GM06990 (cell line): ENCODE results near the gene GABRA5.
"Not testable (repeated sequence)": the region's sequence is repeated elsewhere in the genome, so short reads cannot be mapped to it uniquely, and the experiment has no call there.

Source experiments
- DNase-seq: peaks from one replicate; pipeline ENCODE4 v3.0.0-alpha.2; 2011; ENCODE audit not compliant: insufficient read length; ENCODE audit errors: extremely low read depth
- H3K27me3 ChIP-seq: replicated peaks from 2 replicates; pipeline ENCODE4 v1.6.0; 2011; ENCODE audit warnings: low read length; ENCODE audit not compliant: control insufficient read depth, insufficient read depth
- H3K36me3 ChIP-seq: 2 replicates; pipeline ENCODE4 v1.5.1; 2011; ENCODE audit warnings: low read length; ENCODE audit not compliant: control insufficient read depth, insufficient read depth
- H3K4me3 ChIP-seq: replicated peaks from 2 replicates; pipeline ENCODE4 v1.5.1; 2011; ENCODE audit warnings: low read depth, mild to moderate bottlenecking, control low read depth, low read length
- TF ChIP-seq, protein P1 (sequence below): IDR thresholded peaks from 2 replicates; pipeline ENCODE4 v1.5.1; 2011; ENCODE audit warnings: low read length, control low read depth, mild to moderate bottlenecking, inconsistent platforms; ENCODE audit not compliant: insufficient read depth, poor library complexity, severe bottlenecking

The GABRA5 gene

DNA sequence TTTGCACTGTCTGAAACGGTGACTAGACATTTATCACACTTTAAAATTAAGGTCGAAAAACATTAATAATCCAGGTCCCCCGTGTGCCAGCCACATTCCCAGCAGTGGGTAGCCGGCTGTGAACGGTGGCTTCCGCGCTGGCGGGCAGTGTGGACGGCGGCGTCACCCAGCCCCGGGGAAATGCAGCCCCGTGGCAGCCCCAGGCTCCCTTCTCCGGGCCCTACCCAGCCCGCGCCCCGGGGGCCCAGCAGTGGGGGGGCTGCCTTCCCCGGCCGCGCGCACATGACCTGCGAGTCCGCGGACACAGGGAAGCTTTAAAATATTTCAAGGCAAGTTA, 25.3 kb downstream of the GABRA5 start:
- DNase-seq = no peak
- Histone ChIP-seq H3K4me3 (no peak overlapping the region), H3K36me3 (no peaks in the 10 kb centered on the region), H3K27me3 (no peaks in the 10 kb centered on the region)
- TF ChIP-seq, protein P1, sequence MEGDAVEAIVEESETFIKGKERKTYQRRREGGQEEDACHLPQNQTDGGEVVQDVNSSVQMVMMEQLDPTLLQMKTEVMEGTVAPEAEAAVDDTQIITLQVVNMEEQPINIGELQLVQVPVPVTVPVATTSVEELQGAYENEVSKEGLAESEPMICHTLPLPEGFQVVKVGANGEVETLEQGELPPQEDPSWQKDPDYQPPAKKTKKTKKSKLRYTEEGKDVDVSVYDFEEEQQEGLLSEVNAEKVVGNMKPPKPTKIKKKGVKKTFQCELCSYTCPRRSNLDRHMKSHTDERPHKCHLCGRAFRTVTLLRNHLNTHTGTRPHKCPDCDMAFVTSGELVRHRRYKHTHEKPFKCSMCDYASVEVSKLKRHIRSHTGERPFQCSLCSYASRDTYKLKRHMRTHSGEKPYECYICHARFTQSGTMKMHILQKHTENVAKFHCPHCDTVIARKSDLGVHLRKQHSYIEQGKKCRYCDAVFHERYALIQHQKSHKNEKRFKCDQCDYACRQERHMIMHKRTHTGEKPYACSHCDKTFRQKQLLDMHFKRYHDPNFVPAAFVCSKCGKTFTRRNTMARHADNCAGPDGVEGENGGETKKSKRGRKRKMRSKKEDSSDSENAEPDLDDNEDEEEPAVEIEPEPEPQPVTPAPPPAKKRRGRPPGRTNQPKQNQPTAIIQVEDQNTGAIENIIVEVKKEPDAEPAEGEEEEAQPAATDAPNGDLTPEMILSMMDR = no peak

DNA sequence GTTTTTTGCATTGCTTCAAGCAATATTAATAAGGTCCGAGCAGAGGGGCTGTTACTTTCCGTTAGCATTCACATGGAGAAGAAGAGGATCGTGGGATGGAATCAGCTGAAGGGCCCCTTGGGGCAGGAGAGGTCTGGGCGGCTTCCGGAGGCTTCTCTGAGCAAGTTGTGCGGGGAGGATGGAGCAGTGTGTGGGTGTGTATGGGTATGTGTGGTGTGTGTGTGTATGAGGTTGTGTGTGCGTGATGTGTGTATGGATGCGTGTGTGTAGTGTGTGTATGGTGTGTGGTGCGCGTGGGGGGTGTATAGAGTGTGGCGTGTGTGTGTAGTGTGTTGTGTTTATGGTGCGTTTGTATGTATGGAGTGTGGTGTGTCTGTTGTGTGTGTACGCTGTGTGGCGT, 25.8 kb downstream of the GABRA5 start:
- no peaks in the 10 kb centered on the region for H3K27me3 ChIP-seq
- TF ChIP-seq, protein P1 = no peak
- no peaks in the 10 kb centered on the region for H3K36me3 ChIP-seq
- no peak overlapping the region for H3K4me3 ChIP-seq
- DNase-seq = no peak

DNA sequence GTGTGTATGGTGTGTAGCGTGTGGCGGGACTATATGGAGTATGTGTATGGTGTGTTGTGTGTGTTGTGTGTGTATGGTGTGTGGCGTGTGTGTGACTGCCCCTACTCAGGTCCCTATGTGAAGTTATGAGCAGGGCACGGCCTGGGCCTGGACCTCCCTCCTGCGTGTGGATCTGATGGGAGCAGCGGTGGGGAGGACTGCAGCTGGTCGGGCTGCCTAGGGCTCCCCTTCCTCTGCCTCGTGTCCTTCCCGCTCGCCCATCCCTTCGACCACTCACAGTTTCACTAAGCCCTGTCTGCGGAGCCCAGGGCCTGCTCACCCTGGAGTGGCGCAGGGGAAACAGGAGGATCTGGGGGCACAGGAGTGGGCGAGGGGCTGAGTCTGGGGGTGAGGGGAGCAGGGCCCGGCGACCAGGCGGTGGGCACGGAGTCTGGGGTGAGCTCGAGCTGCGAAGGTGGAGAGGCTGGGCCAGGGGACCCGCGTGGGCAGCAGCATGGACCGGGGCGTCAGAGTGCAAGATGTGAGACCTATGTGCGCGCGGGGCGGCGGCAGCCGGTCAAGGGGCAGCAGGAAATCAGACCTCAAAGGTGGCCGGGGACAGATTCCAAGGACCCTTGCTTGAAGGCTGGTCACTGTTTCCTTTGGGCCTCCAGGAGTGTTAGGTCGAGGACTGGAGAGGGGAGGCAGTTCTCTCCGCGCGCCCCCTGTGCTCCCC, 26.6 kb downstream of the GABRA5 start:
- no peaks in the 10 kb centered on the region for H3K27me3 ChIP-seq
- no peaks in the 10 kb centered on the region for H3K36me3 ChIP-seq
- DNase-seq = no peak
- no peak overlapping the region for H3K4me3 ChIP-seq
- TF ChIP-seq, protein P1 = no peak

DNA sequence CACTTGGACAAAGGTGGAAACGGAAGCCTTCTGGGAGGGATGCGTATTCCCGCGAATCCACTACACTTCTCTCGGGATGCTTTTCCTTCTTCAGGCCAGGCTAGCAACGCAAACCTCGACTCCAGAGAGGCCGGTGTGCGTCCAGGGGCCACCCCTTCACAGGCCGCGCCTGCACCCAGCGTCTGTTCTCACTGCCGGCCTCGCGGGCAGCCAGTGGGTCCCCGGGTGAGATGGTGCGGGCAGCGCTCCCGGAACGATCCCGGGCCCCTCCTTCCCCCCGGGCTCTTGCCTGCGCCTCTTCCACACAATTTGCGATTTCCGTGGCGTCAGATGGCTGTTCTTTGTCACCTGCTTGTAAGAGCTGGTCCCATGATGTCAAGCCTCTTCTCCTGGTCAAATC, 27.3 kb downstream of the GABRA5 start:
- no peak overlapping the region for H3K4me3 ChIP-seq
- DNase-seq = no peak
- H3K27me3 ChIP-seq = no peaks in the 10 kb centered on the region
- TF ChIP-seq, protein P1 = no peak
- no peaks in the 10 kb centered on the region for H3K36me3 ChIP-seq

DNA sequence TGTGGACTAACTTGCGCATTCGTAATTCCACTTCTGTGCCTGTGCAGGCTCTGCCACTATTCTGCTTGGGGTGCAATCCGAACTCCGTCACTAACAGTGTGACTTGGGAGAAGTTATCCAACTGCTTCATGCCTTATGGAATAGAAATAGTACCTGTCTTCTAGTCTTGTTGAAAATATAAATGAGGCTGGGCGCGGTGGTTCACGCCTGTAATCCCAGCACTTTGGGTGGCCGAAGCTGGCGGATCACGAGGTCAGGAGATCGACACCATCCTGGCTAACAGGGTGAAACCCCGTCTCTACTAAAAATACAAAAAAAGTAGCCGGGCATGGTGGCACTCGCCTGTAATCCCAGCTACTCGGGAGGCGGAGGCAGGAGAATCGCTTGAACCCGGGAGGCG, 28.5 kb downstream of the GABRA5 start:
- not testable (repeated sequence) for H3K4me3 ChIP-seq, DNase-seq, H3K27me3 ChIP-seq, H3K36me3 ChIP-seq

DNA sequence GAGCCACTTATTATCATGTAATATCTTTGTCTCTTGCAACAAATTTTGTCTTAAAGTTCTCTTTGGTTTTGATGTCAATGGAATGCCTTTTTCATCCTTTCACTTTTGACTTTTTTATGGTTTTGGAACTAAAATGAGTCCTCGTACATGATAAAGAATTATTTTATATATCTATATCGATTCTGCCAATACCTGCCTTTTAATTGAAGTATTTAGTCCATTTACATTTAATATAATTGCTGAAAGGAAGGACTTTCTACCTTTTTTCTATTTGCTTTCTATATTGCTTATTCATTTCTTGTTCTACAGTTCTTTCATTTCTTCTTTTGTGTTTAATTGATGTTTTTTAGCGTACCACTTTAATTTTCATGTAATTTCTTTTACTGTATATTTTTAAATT, 32.8 kb downstream of the GABRA5 start:
- Histone ChIP-seq H3K4me3 (no peak overlapping the region), H3K27me3 (no peaks in the 10 kb centered on the region), H3K36me3 (no peaks in the 10 kb centered on the region)
- TF ChIP-seq, protein P1 = no peak
- no peak for DNase-seq
